ENCODE data around the gene NEK4.

The NEK4 gene

DNA sequence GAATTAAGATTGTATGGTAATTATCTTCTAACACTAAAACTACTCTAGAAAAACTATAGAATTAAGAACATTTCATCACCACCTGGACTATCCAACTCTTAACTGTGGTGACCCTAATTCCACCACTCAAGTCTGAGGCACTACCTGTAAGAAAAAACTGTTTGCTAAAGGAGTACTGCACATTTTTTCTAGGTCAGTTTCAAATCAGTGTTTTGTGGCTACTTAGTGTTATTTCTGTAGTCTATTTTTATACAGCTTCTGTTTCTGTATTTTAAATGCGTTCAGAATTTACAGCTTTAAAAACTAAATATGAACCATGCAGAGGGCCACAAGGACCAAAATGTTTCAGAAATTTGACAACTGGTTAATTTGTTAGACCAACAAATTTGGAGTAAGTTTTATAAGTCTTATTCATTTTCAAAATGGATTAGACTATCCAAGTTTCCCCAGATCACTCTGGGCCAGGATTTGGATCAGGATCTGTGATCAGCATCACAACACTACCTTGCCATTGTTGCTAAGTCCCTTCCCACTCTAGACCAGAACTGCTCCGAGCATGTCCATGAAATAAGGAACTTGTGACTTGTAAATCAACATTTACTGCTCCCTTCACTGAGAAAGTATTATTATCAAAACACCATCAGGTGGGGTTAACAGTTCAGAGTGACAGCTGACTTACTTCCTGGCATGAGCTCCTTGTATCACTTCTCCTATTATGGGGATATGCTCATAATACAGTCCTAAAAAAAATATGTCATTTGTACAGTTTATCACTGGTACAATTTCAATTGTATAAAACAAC is 73.7 kb downstream of the NEK4 start:
- CTCF ChIA-PET = no interaction called here
- H3K4me3 Mint-ChIP-seq = no peak overlapping the region
- H3K27ac Mint-ChIP-seq = no peak overlapping the region

DNA sequence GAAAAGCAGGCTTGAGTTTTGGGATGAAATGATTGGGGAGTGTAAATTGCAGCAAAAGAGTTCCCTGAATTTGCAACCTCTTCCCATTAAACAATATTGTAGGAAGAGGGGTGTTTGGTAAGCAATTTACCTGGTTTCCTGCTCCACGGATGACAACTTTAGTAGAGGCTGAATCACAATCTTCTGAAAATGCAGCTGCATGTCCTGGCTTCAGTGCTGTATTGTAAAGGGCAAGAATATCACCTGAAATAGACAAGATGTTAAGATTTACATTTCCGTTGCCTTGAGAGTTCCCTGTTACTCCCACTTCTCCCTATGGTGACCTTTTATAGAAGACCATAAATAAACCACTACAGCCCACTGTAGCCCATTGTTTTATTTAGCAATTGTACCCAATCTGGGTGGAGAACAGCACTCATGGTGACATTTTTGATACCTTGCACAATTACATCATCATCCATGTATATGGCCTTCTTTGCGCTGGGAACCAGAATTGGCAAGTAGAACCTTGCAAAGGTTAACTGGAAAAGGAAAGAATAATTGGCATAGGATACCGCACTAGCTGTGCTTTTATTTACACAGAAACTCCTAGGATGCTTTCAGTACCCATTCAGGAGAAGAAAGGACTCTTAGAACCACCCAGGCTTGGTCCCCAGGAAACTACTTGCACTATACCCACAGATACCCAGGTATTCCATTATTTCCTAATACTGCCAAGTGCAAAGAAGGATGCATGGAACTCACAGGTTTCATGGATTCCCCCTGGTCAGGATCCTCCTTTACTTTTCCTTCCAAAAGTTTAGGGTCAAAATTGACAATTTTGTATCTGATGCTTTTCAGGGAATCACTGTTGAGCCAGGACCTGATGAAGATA is 74.7 kb downstream of the NEK4 start:
- no peaks in the 10 kb centered on the region for H3K9me3 Mint-ChIP-seq
- H3K27ac Mint-ChIP-seq = no peak overlapping the region
- H3K36me3 Mint-ChIP-seq = peaks cover 59% of the 10 kb centered on the region
- peaks cover 2% of the 10 kb centered on the region for H3K4me1 Mint-ChIP-seq
- CTCF ChIA-PET = no interaction called here
- H3K4me3 Mint-ChIP-seq = no peak overlapping the region
- no peaks in the 10 kb centered on the region for H3K27me3 Mint-ChIP-seq
- no peak for DNase-seq

More for the DNA sequence above, 73.7 kb downstream of the NEK4 start:
- Mint-ChIP-seq H3K4me1 (peaks cover 2% of the 10 kb centered on the region), H3K27me3 (no peaks in the 10 kb centered on the region), H3K36me3 (peaks cover 51% of the 10 kb centered on the region), H3K9me3 (no peaks in the 10 kb centered on the region)
- no peak for DNase-seq

DNA sequence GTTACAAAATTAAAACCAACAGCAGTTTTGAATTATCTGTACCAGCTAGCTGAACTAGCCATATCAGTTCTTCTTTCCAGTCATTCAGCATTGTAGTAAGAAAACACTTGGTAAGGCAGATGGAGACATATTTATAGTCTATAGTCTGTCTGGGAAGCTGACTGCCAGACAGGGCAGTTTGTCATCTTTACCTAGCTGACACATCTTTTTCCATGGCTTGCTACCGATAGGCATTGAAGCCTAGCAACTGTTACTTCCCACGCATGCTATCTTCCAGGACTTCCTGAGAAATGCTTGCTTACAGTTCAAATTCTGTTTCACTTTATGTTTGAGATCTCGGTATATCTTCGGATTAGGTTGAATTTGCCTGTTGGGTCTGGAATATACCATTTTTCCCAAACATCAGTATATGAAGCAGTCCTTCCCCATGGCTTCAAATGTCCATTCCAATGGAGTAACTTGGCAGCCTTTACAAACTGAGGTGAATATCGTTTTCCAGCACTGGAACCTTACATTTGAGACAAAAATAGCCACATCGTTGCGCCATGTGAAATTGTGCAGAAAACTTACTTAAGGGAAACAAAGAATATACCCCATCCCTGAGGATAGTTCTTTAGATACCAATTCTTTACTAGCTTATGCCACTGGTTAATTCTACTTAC is 76.1 kb downstream of the NEK4 start:
- DNase-seq = no peak
- Mint-ChIP-seq H3K4me3 (no peak overlapping the region), H3K36me3 (peaks cover 68% of the 10 kb centered on the region), H3K4me1 (peaks cover 5% of the 10 kb centered on the region), H3K9me3 (no peaks in the 10 kb centered on the region), H3K27me3 (no peaks in the 10 kb centered on the region), H3K27ac (no peak overlapping the region)
- CTCF ChIA-PET = no interaction called here

DNA sequence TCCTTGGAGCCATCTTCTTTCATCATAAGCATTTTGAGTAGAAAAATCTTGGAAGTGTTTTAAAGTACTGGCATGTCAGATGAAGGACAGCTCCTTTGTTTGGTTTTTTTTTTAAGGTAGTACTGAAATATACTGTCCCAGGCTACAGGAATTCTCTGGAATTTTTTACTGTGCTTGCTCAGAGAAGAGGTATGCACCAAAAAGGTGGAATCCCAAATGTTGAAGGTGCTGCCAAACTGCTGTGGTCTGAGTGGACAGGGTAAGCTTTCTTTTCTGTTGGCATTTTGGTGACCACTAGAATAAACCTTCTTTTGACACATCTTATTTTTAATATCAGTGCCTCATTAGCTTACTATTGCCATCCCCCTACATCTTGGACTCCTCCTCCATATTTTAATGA is 77.7 kb downstream of the NEK4 start:
- Mint-ChIP-seq H3K4me1 (peaks cover 15% of the 10 kb centered on the region), H3K36me3 (peaks cover 79% of the 10 kb centered on the region), H3K27me3 (no peaks in the 10 kb centered on the region), H3K27ac (no peak overlapping the region), H3K9me3 (no peaks in the 10 kb centered on the region), H3K4me3 (no peak overlapping the region)
- DNase-seq = no peak
- CTCF ChIA-PET = interaction anchor here (0.6 to 1.4 kb wide), 2 partner anchors 8 to 128 kb away, joined by 3 read pairs; no protein-coding TSS in a partner anchor

DNA sequence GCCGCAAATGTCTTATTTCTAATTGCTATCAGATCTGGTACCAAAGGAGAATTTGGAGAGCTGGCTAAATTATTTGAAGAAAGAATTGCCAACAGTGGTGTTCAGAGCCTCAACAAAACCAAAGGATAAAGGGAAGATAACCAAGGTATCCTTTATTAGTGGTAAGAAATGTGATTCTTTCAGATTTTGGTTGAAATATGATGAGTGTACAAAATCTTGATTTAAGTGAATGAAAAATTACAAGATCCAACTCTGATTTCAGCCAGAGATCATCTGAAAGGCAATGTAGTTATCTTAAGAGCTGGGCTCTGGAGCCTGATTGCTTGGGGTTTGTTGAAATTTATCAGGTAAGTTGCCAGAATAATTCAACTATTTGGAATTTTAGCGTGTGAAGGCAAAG is 80.2 kb downstream of the NEK4 start:
- Mint-ChIP-seq H3K27me3 (no peaks in the 10 kb centered on the region), H3K36me3 (peaks cover 77% of the 10 kb centered on the region), H3K4me3 (no peak overlapping the region), H3K4me1 (peaks cover 37% of the 10 kb centered on the region), H3K9me3 (no peaks in the 10 kb centered on the region), H3K27ac (no peak overlapping the region)
- CTCF ChIA-PET = interaction anchor here (1.3 kb wide), 1 partner anchor 9 kb away, joined by 4 read pairs; no protein-coding TSS in a partner anchor
- no peak for DNase-seq

DNA sequence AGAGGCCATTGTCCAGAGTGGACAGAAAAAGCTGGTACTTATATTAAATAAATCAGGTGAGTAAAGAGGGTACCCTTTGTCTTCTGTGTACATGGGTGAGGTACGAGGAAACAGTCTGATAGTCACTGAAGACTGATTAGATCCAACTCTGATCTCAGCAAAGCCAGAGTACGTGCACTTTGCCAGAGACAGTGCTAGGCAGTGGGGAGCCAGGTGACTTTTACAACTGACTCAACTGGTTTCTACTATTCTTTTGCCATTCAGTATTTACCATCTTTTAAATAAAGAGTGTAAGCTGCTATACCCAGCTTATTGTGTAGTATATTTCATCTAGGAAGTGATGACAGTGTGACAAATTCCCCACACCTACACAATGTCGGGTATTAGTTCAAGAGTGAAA is 81.6 kb downstream of the NEK4 start:
- Mint-ChIP-seq H3K36me3 (peaks cover 71% of the 10 kb centered on the region), H3K4me1 (peaks cover 44% of the 10 kb centered on the region), H3K27me3 (no peaks in the 10 kb centered on the region), H3K9me3 (no peaks in the 10 kb centered on the region), H3K4me3 (no peak overlapping the region), H3K27ac (no peak overlapping the region)
- CTCF ChIA-PET = interaction anchor here (1.1 to 1.3 kb wide), 2 partner anchors 10 to 32 kb away, joined by 3 to 4 read pairs; no protein-coding TSS in a partner anchor
- DNase-seq = no peak

DNA sequence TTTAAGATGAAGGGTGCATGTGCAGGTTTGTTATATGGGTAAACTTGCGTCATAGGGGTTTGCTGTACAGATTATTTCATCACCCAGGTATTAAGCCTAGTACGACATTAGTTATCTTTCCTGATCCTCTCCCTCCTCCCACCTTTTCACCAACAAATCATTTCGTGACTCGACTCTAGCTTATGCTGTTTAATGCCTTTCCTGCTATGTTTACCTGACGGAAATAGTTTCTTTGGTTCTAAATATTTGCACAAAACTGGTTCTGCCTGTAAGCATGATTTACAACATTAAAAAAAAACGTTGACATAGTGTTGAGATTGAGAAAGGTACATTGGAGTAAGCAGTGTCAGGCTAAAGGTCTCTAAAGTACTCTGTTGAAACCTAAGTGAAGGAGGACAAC is 82.5 kb downstream of the NEK4 start:
- CTCF ChIA-PET = interaction anchor here (1.1 to 1.2 kb wide), 2 partner anchors 33 to 132 kb away, joined by 3 read pairs; no protein-coding TSS in a partner anchor
- no peak overlapping the region for H3K4me3 Mint-ChIP-seq
- peak overlapping the region; percentile 33 for H3K27ac Mint-ChIP-seq
- DNase-seq = no peak
- H3K27me3 Mint-ChIP-seq = no peaks in the 10 kb centered on the region
- H3K9me3 Mint-ChIP-seq = no peaks in the 10 kb centered on the region
- peaks cover 53% of the 10 kb centered on the region for H3K4me1 Mint-ChIP-seq
- peaks cover 63% of the 10 kb centered on the region for H3K36me3 Mint-ChIP-seq

DNA sequence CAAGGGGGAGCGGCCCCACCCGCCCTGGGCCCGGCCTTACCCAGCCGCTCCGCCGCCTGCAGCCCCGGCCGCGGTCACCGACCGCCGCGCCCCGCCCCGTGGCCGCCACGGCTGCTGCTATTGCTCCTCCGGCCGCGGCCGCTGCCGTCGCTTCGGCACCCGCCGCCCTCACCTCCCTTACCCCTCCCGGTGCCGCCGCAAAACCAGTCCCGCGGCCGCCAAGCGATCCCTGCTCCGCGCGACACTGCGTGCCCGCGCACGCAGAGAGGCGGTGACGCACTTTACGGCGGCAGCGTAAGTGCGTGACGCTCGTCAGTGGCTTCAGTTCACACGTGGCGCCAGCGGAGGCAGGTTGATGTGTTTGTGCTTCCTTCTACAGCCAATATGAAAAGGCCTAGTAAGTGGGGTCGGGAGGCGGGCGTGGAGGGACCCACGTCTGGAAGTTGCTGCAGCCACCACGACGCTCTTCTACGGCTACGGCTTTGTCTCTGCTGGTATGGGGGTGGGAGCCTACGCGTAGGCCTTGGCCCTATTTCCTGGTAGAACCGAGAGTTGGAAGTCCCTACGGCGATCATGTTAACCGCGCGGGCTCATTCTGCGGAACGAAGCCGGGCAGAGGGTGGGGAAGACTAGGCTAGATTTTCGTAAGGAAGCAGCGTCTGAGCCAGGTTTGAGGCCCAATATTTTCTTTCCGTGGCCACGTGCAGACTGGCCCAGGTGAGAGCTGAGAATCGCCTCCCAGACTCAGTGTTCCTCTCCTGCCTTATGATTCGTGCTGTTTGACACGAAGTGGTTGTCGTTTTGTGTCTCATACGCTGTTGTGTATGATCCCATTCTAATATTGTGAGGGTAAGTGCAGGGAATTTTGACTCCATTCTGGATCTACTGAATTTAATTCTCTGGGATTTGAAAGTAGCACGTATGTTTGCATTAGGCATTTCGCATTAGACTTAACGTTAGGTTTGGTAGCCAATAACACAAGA is 84.7 kb downstream of the NEK4 start, which contains the start of the genes GNL3 and PBRM1:
GNL3 (plus strand) TSS at position 324 of the 983 bp plus-strand sequence; CDS start at position 385, 61 bp downstream.
PBRM1 (minus strand) TSS at position 205 of the 983 bp plus-strand sequence.
- H3K27me3 Mint-ChIP-seq = no peaks in the 10 kb centered on the region
- DNase-seq = peak; percentile 94
- peak within 1 kb of the TSS; percentile 89 for H3K4me3 Mint-ChIP-seq
- H3K27ac Mint-ChIP-seq = peak within 1 kb of the TSS; percentile 97
- CTCF ChIA-PET = no interaction called here
- peaks cover 56% of the 10 kb centered on the region for H3K36me3 Mint-ChIP-seq
- no peaks in the 10 kb centered on the region for H3K9me3 Mint-ChIP-seq
- peaks cover 68% of the 10 kb centered on the region for H3K4me1 Mint-ChIP-seq

DNA sequence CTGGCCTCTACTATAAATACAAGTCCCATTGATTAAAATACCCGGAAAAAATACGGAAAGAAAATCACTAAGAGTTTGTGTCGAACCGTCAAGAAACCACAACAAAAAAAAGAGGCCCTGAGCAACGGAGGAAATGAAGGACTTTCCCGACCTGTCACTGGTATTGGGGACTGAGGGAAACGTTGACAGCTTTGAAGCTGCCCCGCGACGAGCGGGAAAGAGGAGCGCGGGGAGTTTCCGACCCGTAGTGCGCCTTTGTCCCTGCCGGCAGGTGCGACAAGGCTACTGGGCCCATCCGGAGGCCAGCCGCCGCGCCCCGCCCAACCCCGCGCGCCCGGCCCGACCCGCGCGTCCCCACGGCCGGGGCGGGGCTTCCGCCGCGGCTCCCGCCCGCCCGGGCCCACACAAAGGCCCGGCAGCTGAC is 85.4 kb downstream of the NEK4 start:
- Mint-ChIP-seq H3K9me3 (no peaks in the 10 kb centered on the region), H3K27me3 (no peaks in the 10 kb centered on the region), H3K27ac (peak overlapping the region; percentile 94), H3K4me1 (peaks cover 68% of the 10 kb centered on the region), H3K36me3 (peaks cover 53% of the 10 kb centered on the region), H3K4me3 (peak overlapping the region; percentile 88)
- peak; percentile 84 for DNase-seq
- CTCF ChIA-PET = no interaction called here

DNA sequence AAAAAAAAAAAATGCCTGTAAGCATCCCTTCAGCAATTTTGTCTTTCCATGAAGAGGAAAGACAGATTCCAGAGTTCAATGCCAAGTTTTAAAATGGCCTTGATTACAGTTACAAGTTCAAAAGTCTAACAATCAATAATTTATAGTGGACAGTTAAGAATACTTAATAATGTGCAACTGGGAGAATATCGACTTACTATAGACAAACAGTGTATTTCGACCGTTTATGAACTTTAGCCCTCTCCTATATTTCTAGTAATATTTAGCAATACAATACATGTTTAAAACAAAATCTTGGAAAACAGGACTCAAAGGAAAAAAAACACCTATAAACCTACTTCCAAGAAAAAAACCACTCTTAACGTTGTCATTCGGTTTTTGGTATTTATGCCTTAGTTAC is 86.6 kb downstream of the NEK4 start:
- Mint-ChIP-seq H3K36me3 (peaks cover 54% of the 10 kb centered on the region), H3K27me3 (no peaks in the 10 kb centered on the region), H3K4me1 (peaks cover 70% of the 10 kb centered on the region), H3K9me3 (no peaks in the 10 kb centered on the region), H3K27ac (peak overlapping the region; percentile 94), H3K4me3 (peak overlapping the region; percentile 88)
- CTCF ChIA-PET = no interaction called here
- DNase-seq = no peak

DNA sequence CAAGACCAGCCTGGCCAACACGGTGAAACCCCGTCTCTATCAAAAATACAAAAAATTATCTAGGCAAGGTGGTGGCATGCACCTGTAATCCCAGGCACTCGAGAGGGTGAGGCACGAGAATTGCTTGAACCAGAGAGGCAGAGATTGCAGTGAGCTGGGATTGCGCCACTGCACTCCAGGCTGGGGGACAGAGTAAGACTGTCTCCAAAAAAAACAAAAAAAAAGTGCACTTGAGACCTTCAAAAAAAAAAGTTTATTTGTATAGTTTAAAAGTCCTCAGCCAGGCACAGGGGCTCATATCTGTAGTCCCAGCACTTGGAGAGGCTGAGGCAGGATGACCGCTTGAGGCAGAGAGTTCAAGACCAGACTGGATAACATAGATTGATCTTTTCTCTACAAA is 87.1 kb downstream of the NEK4 start:
- CTCF ChIA-PET = interaction anchor here (1.3 kb wide), 1 partner anchor 211 kb away, joined by 4 read pairs; no protein-coding TSS in a partner anchor
- Mint-ChIP-seq H3K27me3 (no peaks in the 10 kb centered on the region), H3K36me3 (peaks cover 54% of the 10 kb centered on the region), H3K4me1 (peaks cover 66% of the 10 kb centered on the region), H3K4me3 (peak overlapping the region; percentile 40), H3K9me3 (no peaks in the 10 kb centered on the region), H3K27ac (no peak overlapping the region)
- DNase-seq = no peak

DNA sequence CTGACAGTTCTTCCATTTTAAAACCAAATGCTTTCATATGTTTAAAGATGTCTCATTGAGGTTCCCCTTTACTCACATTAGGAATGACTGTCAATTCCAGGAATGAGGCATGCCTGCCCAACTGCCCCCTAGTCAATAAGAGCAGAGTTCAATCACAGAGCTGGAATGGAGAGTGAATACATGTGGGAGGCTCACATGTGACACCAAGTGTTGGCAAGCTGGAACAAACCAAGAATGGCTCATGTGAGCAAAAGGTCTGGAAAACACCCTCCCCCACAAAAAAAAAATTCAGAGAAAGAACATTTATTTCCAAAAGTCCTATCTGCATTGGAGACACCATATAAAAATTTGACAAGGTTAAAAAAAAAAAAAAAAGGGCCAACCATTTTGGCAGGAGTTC is 88.7 kb downstream of the NEK4 start:
- no peaks in the 10 kb centered on the region for H3K27me3 Mint-ChIP-seq
- CTCF ChIA-PET = interaction anchor here (0.7 kb wide), 1 partner anchor 207 kb away, joined by 3 read pairs; no protein-coding TSS in a partner anchor
- no peak overlapping the region for H3K4me3 Mint-ChIP-seq
- no peak overlapping the region for H3K27ac Mint-ChIP-seq
- no peaks in the 10 kb centered on the region for H3K9me3 Mint-ChIP-seq
- H3K36me3 Mint-ChIP-seq = peaks cover 51% of the 10 kb centered on the region
- H3K4me1 Mint-ChIP-seq = peaks cover 50% of the 10 kb centered on the region
- DNase-seq = no peak

DNA sequence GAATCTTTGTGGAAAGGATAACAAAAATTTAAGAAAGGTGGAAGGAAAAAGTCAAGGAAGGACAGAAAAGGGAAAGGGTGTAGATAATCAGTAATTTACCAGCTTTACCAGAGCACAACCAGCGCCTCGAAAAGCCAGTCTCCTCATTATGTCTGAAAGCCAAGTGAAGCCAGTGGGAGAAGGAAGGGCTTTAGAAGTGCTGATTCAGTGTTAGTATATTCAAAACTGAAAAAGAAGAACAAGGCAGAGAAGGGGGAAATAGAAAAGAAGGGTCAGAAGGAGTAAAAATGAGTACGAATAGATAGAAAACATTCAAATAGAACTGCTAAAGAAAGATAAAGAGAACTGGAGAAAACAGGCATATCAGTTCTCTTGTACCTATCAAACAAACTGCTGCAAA is 89.1 kb downstream of the NEK4 start:
- no peaks in the 10 kb centered on the region for H3K9me3 Mint-ChIP-seq
- H3K36me3 Mint-ChIP-seq = peaks cover 51% of the 10 kb centered on the region
- H3K4me3 Mint-ChIP-seq = no peak overlapping the region
- CTCF ChIA-PET = no interaction called here
- H3K27me3 Mint-ChIP-seq = no peaks in the 10 kb centered on the region
- H3K4me1 Mint-ChIP-seq = peaks cover 46% of the 10 kb centered on the region
- H3K27ac Mint-ChIP-seq = no peak overlapping the region
- no peak for DNase-seq
